ENCODE data around the gene NRXN3. TPM values are rescaled to one million over a fixed set of nuclear protein-coding genes. Genes with fewer than 3 reads are reported as not detected.

The NRXN3 gene
- total RNA-seq, 2 experiments from 2014 or later: not detected

DNA sequence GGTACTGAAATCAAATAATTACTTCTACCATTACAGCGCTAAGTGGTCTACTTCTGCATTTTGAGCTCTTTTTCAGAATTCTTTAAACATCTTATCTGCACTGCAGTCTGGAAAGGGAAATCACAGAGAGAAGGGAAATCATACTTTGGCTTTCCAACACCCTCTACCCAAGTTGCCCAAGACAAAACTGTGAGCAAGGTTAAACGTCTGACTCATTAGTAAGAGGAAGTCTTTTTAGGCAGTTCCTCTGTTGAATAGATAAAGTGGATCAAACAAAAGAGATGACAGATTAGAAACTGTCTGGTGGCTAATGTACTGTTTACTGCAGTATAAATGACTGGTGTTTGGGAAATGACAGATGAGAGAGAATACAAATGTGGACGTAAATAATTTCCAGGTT is 858.1 kb downstream of the NRXN3 start:
- no peaks in the 10 kb centered on the region for H3K27me3 Mint-ChIP-seq
- no peak overlapping the region for H3K4me3 Mint-ChIP-seq
- no peak overlapping the region for H3K27ac Mint-ChIP-seq
- H3K4me1 Mint-ChIP-seq: no peaks in the 10 kb centered on the region
- H3K36me3 Mint-ChIP-seq (ENCODE audit: low read depth): no peaks in the 10 kb centered on the region
- DNase-seq: no peak
- no peaks in the 10 kb centered on the region for H3K9me3 Mint-ChIP-seq
- ChIA-PET CTCF (no interaction called here), POLR2A (no interaction called here)

DNA sequence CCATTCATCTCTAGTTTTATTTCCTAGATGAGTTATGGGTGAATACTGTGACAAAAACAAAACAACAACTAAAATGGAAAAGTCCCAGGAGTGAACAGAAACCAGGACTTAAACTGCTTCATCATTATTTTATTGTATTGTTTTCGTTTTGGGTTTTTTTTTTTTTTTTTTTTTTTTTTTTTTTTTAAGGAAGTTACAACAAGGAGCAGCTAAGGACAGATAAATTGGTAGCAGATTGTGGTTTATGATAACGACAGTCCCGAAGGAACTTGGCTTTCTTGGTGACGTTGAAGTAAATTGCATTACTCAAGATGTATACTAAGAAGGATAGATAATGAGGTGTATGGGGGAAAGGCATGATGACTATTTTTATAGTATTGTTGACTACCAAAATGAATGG is 866.3 kb downstream of the NRXN3 start:
- DNase-seq: no peak
- H3K9me3 Mint-ChIP-seq: no peaks in the 10 kb centered on the region

DNA sequence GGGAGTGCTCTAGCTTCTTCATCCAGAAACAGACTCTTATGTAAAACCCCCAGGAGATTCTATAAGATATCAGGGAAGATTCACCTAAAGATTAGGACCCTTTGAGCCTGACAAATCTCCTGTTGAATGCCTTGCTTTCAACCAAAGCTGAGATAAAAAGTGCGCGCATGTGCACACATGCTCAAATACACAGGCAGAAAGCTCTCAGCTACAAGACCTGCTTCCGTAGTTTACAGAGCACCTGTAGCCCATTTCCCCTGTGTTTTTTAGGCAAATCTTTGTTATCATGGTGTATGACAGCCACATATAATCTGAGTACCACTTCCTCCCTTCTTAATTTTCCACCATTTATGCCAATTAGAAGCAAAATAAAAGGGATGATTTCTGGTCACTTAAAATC is 866.9 kb downstream of the NRXN3 start:
- DNase-seq: no peak
- ChIA-PET POLR2A (no interaction called here), CTCF (no interaction called here)
- no peaks in the 10 kb centered on the region for H3K27me3 Mint-ChIP-seq
- no peaks in the 10 kb centered on the region for H3K36me3 Mint-ChIP-seq (ENCODE audit: low read depth)
- H3K4me1 Mint-ChIP-seq: no peaks in the 10 kb centered on the region
- H3K27ac Mint-ChIP-seq: no peak overlapping the region
- H3K9me3 Mint-ChIP-seq: peaks cover 2% of the 10 kb centered on the region
- H3K4me3 Mint-ChIP-seq: no peak overlapping the region

More for the DNA sequence above, 866.3 kb downstream of the NRXN3 start:
- no peak overlapping the region for H3K4me3 Mint-ChIP-seq
- no peaks in the 10 kb centered on the region for H3K36me3 Mint-ChIP-seq (ENCODE audit: low read depth)
- H3K27ac Mint-ChIP-seq: no peak overlapping the region
- H3K4me1 Mint-ChIP-seq: no peaks in the 10 kb centered on the region
- ChIA-PET POLR2A (no interaction called here), CTCF (no interaction called here)
- no peaks in the 10 kb centered on the region for H3K27me3 Mint-ChIP-seq

DNA sequence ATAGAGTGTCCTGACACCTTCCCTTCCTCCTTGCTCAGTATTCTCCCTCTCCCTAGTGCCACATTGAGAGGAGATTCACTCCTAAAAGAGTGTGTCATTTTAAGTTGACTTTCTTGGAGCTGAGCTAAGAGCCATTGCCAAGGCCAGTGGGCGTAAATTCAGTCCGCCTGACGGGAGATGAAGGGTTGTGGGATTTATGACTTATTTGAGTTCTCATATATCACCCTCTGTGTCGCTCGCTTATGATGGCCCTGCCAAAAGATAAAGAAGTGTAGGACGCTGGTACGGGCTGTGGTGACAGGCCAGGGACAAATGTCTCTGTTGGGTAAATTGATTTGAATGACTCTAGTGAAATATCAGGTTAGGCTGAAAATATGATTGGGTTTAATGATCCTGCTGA is 867.4 kb downstream of the NRXN3 start:
- Mint-ChIP-seq H3K36me3 (ENCODE audit: low read depth) (no peaks in the 10 kb centered on the region), H3K9me3 (peaks cover 2% of the 10 kb centered on the region), H3K27me3 (no peaks in the 10 kb centered on the region), H3K4me3 (no peak overlapping the region), H3K27ac (no peak overlapping the region), H3K4me1 (no peaks in the 10 kb centered on the region)
- ChIA-PET POLR2A (no interaction called here), CTCF (no interaction called here)
- DNase-seq: no peak

DNA sequence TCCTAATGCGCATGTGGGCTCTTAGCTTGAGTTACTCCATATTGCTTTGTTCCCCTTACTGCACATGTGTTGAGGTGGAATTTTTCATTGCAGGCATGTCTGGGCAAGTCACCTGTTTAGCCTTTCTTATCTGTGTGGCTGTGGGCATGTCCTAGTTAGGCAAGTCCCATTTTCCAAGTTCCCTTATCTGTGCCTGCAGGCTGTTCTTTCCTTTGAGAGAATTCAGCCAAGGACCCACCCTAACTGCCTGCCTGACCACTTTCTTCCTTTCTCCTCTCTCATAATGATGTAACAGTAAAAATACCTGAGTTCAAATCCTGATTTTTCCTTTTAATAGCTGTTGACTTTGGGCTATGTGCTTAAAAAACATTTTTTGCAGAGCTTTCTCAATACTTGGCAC is 870.6 kb downstream of the NRXN3 start:
- Mint-ChIP-seq H3K27ac (no peak overlapping the region), H3K9me3 (peaks cover 2% of the 10 kb centered on the region), H3K27me3 (no peaks in the 10 kb centered on the region), H3K4me3 (no peak overlapping the region), H3K36me3 (ENCODE audit: low read depth) (no peaks in the 10 kb centered on the region), H3K4me1 (no peaks in the 10 kb centered on the region)
- ChIA-PET CTCF (no interaction called here), POLR2A (no interaction called here)
- no peak for DNase-seq

DNA sequence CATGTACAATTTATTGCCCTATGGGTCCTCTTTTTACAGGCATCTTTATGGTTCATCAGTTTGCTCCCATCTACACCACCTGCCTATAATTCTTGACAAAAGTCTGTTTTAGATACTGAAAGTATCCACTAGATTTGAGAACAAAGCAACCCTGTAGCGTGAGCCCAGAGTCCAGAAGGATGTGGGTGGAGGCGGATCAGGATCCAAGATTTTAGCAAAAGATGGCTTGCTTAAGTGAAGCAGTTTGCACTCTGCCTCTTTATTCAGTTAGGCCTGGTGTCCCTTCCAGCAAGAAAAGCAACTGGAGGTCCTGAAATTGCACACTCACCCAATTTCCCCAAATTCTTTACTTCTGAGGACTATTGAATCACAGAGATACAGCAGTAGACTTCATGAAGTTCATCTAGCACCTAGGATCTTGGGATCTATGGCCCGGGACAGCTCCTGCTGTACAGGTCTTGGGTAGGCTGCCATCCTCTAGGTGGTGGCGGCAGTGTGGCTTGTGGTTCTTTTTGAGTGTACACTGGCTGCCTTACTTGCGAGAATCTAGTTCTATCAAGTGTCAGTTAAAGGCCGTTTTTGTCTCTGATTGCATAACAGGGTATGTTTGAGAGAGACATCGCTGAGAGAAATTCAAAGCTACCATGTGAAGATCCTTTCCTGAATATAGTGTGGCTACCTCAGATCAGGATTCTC is 873.2 kb downstream of the NRXN3 start:
- no peak overlapping the region for H3K4me3 Mint-ChIP-seq
- ChIA-PET POLR2A (no interaction called here), CTCF (no interaction called here)
- no peaks in the 10 kb centered on the region for H3K36me3 Mint-ChIP-seq (ENCODE audit: low read depth)
- no peaks in the 10 kb centered on the region for H3K4me1 Mint-ChIP-seq
- DNase-seq: no peak
- H3K27ac Mint-ChIP-seq: no peak overlapping the region
- H3K27me3 Mint-ChIP-seq: no peaks in the 10 kb centered on the region
- peaks cover 2% of the 10 kb centered on the region for H3K9me3 Mint-ChIP-seq

DNA sequence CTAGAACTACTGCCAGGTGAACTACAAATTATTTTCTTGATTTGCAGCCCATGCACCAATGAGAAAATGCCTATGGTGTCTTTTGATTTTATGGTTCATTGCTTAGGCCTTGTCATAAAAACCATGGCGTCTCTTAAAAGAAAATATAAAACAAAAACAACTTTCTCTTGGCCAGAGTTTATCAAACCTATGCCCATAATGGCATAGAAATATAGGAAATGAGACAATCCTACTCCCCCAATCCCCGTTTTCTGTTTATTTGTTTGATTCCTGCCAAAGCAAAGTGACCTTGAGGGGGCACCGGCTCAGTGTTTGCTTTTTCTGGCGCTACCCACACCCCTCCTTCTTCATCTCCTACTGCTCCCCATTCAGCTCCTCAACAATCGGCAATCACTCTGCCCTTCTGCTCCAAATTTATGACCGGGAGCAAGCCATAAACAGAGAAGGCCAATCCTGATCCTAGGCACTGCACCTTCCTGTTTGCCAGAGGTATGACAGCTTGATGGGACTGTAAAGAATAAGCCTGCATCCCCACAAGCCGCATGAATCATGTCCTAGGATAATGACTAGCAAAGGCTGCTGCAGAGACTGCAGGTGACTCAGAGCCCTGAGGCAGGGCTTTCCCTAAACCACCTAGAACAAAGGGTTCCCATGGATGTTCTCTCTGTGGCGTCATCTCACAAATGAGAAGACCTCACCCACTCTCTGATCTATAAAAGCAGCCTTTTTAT is 874.9 kb downstream of the NRXN3 start:
- POLR2A ChIA-PET: no interaction called here
- peaks cover 2% of the 10 kb centered on the region for H3K9me3 Mint-ChIP-seq
- H3K4me1 Mint-ChIP-seq: no peaks in the 10 kb centered on the region
- H3K4me3 Mint-ChIP-seq: no peak overlapping the region
- H3K36me3 Mint-ChIP-seq (ENCODE audit: low read depth): no peaks in the 10 kb centered on the region
- H3K27me3 Mint-ChIP-seq: no peaks in the 10 kb centered on the region
- no peak overlapping the region for H3K27ac Mint-ChIP-seq
- CTCF ChIA-PET: no interaction called here
- DNase-seq: no peak

DNA sequence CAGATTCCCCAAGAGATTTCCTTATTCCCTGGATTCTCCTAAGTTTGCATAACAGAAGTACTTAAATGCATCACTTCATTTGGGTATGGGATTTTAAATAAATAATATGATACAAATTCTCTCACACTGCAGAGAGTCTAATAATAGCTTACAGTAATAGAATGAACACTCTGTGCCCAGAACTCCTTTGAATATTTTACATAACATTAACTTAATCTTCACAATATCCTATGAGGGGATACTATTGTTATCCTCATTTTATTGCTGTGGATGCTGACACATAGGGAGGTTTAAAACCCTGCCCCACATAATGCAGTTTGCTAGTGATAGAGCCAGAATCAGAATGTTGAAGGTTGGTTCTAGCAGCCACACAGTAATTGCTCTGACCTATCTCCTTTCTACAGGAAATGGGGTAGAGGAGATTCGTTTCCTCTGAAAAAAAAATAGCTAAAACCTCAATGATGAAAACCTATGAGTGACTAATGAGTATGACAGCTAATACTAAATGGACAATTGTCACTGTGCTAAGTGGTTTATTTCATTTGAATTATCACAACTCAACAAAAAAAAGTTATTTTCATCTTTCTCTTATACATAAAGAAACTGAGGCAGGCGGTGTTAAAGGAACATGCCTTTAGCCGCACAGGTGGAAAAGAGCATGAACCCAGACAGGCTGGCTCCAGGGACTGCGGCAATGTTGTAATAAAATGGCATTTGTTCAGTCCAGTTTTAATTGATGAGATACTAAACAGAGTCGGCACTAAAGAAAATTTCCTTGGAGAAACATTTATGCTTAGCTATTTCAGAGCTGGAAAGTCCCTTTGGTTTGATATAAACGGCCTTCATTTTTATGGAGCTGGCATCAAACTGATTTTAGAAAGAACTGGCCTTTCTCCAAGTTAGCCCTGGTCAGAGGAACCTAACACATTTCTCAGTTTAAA is 880.9 kb downstream of the NRXN3 start:
- ChIA-PET CTCF (no interaction called here), POLR2A (no interaction called here)
- Mint-ChIP-seq H3K27ac (no peak overlapping the region), H3K36me3 (ENCODE audit: low read depth) (no peaks in the 10 kb centered on the region), H3K27me3 (no peaks in the 10 kb centered on the region), H3K4me1 (no peaks in the 10 kb centered on the region), H3K9me3 (no peaks in the 10 kb centered on the region), H3K4me3 (no peak overlapping the region)
- DNase-seq: no peak

DNA sequence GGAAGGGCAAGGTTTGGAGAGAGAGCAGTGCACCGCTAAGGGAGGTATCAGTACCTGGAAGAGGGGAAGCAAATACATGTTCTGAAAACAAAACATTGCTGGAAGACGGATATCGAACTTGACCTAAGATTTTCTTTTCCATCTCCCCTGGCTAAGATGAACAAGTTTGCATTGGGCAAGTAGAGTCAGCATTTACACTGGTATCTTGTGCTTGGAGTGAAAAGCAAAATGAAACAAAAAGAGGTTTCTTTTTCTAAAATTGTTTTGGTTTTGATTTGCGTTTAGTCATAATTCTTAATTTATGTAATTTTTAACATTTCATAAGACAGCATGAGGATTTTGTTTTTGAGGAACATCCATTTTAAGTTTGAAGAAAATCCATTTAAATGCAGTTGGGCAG is 881.6 kb downstream of the NRXN3 start:
- Mint-ChIP-seq H3K4me3 (no peak overlapping the region), H3K27me3 (no peaks in the 10 kb centered on the region), H3K4me1 (no peaks in the 10 kb centered on the region), H3K36me3 (ENCODE audit: low read depth) (no peaks in the 10 kb centered on the region), H3K9me3 (no peaks in the 10 kb centered on the region), H3K27ac (no peak overlapping the region)
- DNase-seq: no peak
- CTCF ChIA-PET: interaction anchor here (0.6 kb wide), 1 partner anchor 102 kb away, joined by 3 read pairs; no protein-coding TSS in a partner anchor
- POLR2A ChIA-PET: no interaction called here

DNA sequence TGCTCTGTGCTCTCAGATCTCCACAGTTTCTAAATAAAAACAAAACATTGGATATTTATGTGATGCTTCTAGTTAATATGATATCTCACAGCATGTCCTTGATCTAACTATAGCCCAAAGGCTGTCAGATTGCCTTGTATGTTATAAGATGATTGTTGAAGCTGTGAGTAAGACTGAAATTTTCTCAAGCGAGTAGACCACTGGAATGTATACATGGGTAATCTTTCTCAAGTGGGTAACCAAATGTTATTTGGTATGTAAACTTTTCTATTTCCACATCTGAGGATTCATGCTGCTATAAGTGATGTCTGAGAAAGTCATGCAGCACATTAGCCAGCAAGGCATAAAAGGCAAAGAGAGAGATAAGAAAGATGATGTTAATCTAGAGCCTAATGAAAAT is 886.7 kb downstream of the NRXN3 start:
- no peaks in the 10 kb centered on the region for H3K27me3 Mint-ChIP-seq
- H3K27ac Mint-ChIP-seq: no peak overlapping the region

DNA sequence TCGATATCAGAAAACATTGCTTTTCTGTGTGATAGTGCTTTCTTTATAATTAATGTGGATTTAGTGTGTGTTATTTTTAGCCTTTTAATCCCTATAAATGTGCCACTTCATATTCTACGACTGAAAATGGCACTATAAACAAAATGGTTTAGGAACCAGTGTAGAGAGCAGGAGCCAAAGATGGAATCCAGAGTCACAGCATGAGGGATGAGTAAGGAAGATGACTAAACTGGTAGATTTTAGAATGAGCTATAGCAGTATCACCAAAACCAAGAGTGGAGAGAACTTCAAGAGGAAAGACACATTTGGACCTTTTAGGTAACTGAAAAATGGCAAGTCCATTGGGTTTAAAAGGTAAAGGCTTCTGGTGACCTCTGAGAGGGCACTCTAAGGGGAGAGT is 887.2 kb downstream of the NRXN3 start:
- no peak overlapping the region for H3K27ac Mint-ChIP-seq
- ChIA-PET POLR2A (no interaction called here), CTCF (no interaction called here)
- H3K36me3 Mint-ChIP-seq (ENCODE audit: low read depth): no peaks in the 10 kb centered on the region
- H3K9me3 Mint-ChIP-seq: peaks cover 2% of the 10 kb centered on the region
- no peak overlapping the region for H3K4me3 Mint-ChIP-seq
- no peaks in the 10 kb centered on the region for H3K4me1 Mint-ChIP-seq
- DNase-seq: no peak
- no peaks in the 10 kb centered on the region for H3K27me3 Mint-ChIP-seq

More for the DNA sequence above, 886.7 kb downstream of the NRXN3 start:
- Mint-ChIP-seq H3K4me1 (no peaks in the 10 kb centered on the region), H3K36me3 (ENCODE audit: low read depth) (no peaks in the 10 kb centered on the region), H3K4me3 (no peak overlapping the region), H3K9me3 (peaks cover 2% of the 10 kb centered on the region)
- POLR2A ChIA-PET: no interaction called here
- CTCF ChIA-PET: no interaction called here
- no peak for DNase-seq

DNA sequence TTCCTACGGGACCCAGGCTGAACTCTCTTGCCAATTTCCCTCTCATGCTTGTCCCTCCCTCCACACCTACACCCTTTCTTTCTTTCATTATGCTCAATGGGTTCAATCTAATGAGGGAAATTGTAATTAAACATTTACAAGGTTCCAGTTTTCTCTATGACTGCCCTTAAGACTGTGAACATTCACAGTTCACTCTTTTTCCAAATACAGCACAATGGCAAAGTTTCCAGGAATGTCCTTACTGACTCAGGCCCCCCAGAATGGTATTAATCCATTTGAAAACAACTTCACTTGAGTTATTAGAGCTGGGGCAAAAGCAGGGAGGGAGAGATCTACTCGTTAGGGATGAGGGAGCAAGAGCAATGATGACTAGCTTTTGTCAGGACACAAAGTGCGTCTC is 892.1 kb downstream of the NRXN3 start:
- no peaks in the 10 kb centered on the region for H3K27me3 Mint-ChIP-seq
- H3K9me3 Mint-ChIP-seq: peaks cover 2% of the 10 kb centered on the region
- POLR2A ChIA-PET: no interaction called here
- no peaks in the 10 kb centered on the region for H3K36me3 Mint-ChIP-seq (ENCODE audit: low read depth)
- H3K4me1 Mint-ChIP-seq: no peaks in the 10 kb centered on the region
- CTCF ChIA-PET: no interaction called here
- DNase-seq: no peak
- H3K4me3 Mint-ChIP-seq: no peak overlapping the region
- H3K27ac Mint-ChIP-seq: no peak overlapping the region

DNA sequence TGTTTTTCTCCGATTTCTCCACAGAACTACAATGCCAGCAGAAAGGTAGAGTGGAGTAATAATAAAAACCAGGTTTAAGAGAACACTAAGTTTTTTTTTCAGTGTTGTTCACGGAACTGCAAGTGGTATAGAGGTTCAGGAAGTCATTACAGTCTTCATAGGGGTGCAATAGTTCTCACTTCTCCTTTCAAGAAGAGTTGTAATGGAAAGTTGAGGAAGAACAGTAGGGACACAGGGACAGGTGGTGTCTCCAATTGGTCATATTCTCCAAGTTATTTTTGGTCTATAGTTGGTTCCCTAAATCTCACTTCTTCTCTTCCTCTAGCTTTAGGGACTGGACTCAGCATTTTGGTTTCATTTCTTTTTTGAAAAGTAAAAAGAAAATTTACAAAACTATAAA is 894.0 kb downstream of the NRXN3 start:
- no peaks in the 10 kb centered on the region for H3K27me3 Mint-ChIP-seq
- ChIA-PET POLR2A (no interaction called here), CTCF (no interaction called here)
- H3K4me3 Mint-ChIP-seq: no peak overlapping the region
- no peak overlapping the region for H3K27ac Mint-ChIP-seq
- H3K36me3 Mint-ChIP-seq (ENCODE audit: low read depth): no peaks in the 10 kb centered on the region
- H3K4me1 Mint-ChIP-seq: no peaks in the 10 kb centered on the region
- DNase-seq: no peak
- no peaks in the 10 kb centered on the region for H3K9me3 Mint-ChIP-seq
